NCI-H345 treated with DMSO at 0.1 percent for 48 hours (cell line): ENCODE measurements around the gene CD22.
"Not testable (repeated sequence)": the region's sequence is repeated elsewhere in the genome, so short reads cannot be mapped to it uniquely, and the experiment has no call there.

ENCODE experiments used
- DNase-seq: peaks from one replicate; lab custom pipeline; 2025; ENCODE audit not compliant: unreplicated experiment; lab: John Stamatoyannopoulos, UW

Gene CD22

DNA sequence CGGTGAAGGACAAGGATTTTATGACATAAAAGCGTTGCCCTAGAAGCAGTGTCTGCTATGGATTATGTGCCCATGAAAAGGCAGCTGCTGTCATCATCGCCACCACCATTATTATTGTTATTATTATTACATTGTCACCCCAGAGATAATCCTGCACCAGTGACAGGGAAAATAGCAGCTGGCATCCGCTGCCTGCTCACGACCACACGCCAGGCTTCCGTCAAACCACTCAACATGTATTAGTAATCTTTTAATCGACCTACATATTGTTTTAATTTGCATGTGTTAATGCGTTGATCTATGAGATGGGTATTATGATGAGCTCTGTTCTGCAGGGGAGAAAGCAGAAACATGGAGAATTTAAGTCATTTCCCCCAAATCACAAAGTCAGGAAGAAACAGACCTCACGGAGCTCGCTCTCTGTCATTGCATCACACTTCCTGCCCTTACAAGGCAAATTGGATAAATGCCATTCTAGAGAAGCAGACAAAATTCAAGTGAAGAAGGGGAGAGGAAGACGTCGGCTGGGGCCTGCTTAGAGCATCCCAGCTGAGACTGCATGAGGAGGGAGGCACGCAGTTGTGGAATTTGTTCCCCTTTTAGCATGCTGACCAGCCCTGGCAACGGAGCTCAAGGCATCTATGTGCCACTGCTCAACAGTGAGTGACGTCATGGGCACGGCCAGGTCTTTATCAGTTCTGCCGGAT, 29.0 kb downstream of the CD22 start, which contains the start of gene FFAR3:
Gene FFAR3, plus strand, starts transcription at position 594 of the 707 bp plus-strand sequence. CDS start 431 bp downstream, outside the sequence.
- no peak for DNase-seq

DNA sequence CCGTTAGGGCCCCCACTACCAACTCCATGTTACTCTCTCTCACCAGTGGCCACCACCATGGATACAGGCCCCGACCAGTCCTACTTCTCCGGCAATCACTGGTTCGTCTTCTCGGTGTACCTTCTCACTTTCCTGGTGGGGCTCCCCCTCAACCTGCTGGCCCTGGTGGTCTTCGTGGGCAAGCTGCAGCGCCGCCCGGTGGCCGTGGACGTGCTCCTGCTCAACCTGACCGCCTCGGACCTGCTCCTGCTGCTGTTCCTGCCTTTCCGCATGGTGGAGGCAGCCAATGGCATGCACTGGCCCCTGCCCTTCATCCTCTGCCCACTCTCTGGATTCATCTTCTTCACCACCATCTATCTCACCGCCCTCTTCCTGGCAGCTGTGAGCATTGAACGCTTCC, 29.8 kb downstream of the CD22 start:
- not testable (repeated sequence) for DNase-seq

DNA sequence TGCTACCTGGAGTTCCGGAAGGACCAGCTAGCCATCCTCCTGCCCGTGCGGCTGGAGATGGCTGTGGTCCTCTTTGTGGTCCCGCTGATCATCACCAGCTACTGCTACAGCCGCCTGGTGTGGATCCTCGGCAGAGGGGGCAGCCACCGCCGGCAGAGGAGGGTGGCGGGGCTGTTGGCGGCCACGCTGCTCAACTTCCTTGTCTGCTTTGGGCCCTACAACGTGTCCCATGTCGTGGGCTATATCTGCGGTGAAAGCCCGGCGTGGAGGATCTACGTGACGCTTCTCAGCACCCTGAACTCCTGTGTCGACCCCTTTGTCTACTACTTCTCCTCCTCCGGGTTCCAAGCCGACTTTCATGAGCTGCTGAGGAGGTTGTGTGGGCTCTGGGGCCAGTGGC, 30.4 kb downstream of the CD22 start:
- not testable (repeated sequence) for DNase-seq

DNA sequence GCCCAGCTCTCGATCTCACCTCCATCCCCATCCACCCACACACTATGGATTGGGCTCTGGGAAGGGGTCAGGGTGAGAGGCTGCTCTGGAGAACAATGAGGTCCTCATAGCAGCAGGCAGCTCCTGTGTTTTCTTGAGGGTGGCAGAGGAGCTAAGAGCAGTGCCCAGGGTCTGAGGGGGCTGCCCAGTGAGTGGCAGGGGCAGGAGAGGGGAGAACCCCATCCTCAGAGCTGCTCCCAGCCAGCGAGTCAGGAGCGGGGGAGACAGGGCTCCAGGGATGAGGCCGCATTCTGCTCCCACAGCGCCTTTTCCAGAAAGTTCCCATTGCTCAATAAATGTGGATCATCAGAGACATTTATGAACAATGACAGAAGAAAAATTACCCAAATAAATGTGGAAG, 31.1 kb downstream of the CD22 start:
- DNase-seq = not testable (repeated sequence)

DNA sequence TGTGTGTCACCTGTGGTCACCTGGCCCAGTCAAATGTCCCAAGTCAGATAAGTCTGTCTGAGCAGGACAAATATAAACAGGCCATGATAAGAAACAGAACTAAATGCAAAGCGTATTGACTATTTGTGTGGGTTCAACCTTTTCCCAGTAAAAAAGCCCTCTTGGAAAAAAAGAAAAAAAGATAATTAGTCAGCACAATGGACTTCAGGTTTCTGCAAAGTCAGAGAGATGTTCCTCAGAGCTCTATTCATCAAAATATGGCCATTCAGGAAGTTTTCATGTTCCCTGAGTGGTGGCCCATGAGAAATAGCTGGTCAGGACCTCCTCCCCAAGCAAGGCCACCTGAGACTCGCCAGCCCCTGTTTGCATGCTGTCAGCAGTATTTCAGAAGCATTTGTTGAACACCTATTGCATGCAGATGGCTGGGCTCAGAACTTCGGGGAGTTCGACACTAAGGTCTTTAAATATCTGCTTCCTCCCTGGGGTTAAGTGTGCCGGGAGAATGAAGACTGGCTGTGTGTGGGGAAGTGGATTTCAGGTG, 32.0 kb downstream of the CD22 start:
- no peak for DNase-seq

DNA sequence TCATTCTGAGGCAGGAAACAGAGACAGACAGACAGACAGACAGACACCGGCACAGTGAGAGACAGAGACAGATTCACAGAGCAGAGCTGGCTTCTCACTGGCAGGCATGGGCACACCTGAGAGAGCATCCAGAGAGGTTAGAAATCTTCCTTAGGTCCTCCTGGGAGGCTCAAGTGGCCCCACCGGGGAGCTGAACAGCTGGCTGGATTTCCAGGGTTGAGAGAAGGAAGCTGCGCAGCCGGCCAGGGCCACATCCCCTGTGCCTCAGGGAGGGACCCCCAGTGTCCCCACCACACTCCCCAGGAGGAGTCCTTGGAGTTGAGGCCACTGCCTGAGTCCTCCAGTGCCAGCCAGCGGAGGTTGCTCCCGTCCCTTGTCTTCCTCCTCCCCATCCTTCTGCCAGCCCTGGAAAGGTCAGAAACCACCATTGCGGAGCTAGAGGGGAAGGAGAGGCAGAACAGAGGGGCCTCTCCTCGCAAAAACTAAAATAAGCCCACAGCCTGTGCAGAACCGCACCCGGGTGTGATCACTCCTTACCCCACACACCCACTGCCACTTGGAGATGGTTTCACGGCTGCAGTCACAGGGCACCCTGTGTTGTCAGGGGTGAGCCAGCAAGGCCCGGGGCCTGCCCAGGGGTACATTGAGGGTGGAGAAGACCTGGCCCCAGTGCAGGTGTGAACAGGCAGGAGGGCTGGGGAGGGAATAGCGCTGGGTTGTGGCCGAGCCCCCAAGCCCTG, 33.4 kb downstream of the CD22 start:
- no peak for DNase-seq

DNA sequence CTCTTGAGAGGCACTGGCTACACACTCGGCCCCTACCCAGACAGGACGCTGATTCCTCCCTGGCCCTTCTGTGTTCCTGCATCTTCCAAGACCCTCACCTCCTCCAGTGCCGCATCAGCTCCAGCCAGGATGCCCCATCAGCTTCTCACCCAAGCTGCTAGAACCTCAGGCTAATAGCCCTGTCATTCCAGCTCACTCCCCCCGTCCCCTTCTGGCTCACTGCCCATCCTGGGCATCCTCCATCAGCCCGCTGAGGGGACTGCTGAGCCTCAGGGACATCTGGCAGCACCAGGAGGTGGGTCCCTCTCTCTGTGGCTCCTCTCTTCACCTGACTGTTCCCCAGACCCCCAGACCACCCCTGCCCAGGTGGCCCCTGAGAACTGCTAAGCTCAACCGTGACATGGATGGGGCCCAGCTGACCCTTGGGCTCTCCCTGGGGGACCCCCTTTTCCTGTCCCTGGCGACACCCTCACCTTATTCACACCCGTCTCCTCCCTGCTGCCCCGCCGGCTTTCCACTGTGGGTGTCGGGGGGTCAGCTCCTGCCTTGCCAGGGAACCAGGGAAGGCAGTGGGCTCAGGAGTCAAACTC, 34.1 kb downstream of the CD22 start:
- no peak for DNase-seq

DNA sequence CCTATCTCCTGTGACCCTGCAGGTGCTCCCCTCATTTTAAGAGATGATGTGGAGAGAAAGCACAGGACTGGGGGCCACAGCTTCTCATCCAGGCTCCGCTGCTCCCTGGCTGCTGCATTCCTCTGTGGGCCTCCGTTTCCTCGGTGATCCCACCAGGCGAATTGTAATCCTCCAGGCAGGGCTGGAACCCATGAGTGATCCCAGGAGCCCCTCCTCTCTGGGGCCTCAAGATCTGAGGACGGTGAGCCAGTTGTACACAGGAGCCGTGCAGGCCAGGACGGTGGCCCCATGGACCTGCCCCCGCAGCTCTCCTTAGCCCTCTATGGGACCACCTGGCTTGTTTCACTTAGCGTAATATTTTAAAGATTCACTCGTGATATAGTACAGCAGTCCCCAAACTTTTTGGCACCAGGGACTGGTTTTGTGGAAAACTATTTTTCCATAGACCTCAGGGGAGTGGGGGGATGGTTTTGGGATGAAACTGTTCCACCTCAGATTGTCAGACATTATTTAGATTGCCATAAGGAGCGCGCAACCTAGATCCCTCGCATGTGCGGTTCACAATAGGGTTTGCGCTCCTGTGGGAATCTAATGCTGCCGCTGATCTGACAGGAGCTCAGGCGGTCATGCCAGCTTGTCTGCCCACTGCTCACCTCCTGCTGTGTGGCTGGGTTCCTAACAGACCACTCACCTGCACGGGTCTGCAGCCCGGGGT, 34.9 kb downstream of the CD22 start:
- DNase-seq = no peak

DNA sequence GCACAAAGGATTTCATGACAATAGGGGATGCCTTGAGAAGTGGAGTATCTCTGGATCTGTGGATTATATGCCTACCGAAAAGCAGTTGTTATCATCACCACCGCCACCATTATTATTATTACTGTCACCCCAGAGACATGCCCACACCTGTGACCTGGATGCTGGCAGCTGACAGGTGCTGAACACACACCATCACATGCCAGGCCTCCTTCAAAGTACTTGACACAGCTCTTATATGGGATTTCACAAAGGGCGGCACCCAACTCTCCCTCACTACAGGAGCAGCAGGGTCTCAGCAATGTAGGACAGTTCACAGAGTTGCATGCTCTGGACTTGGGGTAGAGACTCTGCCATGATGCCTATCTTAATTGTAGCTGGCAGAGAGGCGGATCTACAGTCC, 36.3 kb downstream of the CD22 start:
- peak; percentile 62 for DNase-seq

DNA sequence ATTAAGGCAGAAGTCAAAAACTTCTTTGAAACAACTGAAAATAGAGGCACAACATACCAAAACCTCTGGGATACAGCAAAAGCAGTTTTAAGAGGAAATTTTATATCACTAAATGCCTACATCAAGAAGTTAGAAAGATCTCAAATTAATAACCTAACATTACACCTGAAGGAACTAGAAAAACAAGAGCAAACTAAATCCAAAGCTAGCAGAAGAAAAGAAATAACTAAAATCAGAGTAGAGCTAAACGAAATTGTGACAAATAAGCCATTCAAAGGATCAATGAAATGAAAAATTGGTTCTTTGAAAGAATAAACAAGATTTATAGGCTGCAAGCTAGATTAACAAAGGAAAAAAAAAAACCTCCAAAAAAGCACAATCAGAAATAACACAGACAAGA, 39.4 kb downstream of the CD22 start:
- DNase-seq = no peak

DNA sequence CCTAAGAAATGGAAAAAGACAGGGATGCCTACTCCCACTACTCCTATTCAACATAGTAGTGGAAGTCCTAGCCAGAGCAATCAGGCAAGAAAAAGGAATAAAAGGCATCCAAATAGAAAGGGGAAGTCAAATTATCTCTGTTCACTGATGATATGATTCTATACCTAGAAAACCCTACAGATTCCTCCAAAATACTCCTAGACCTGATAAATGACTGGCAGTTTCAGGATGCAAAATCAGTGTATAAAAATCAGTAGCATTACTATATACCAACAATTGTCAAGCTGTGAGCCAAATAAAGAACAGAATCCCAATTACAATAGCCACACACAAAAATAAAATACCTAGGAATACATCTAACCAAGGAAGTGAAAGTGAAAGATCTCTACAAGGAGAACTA, 40.5 kb downstream of the CD22 start:
- DNase-seq = no peak

DNA sequence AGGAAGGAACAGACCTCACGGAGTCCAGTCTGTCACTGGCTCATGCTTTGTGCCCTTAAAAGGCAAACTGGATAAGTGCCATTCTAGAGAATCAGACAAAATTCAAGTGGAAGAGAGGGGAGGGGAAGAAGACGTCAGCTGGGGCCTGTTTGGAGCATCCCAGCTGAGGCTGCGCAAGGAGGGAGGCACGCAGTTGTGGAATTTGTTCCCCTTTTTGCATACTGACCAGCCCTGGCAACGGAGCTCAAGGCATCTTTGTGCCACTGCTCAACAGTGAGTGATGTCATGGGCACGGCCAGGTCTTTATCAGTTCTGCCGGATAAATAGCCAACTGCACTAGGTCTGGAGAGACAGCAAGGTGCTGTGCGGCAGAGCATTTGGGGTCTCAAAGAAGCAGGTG, 41.7 kb downstream of the CD22 start, which contains the start of gene GPR42:
Gene GPR42, plus strand, starts transcription at position 347 of the 400 bp plus-strand sequence. CDS start 292 bp downstream, outside the sequence.
- DNase-seq = no peak

DNA sequence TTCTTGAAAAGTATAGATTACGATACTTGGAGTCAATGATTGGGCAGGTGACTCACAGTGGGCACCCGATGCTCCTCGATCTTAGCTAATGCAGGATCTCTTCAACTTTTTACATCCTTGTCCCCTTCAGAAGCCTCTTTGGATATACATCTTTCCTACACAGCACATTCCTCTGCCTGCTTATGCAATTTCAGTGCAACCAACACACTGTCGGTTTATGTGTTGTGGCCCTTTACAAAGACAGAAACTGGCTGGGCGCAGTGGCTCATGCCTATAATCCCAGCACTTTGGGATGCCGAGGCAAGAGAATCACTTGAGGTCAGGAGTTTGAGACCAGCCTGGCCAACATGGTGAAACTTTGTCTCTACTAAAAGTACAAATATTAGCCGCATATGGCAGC, 44.5 kb downstream of the CD22 start:
- no peak for DNase-seq

DNA sequence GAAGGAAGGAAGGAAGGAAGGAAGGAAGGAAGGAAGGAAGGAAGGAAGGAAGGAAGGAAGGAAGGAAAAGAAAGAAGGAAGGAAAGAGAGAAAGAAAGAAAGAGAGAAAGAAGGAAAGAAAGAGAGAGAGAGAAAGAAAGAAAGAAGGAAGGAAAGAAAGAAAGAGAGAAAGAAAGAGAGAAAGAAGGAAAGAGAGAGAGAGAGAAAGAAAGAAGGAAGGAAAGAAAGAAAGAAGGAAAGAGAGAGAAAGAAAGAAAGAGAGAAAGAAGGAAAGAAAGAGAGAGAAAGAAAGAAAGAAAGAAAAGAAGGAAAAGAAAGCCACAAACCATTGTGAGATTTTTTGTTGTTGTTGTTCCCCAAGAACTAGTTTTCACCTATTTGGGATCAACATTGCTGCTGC, 45.0 kb downstream of the CD22 start:
- DNase-seq = not testable (repeated sequence)

DNA sequence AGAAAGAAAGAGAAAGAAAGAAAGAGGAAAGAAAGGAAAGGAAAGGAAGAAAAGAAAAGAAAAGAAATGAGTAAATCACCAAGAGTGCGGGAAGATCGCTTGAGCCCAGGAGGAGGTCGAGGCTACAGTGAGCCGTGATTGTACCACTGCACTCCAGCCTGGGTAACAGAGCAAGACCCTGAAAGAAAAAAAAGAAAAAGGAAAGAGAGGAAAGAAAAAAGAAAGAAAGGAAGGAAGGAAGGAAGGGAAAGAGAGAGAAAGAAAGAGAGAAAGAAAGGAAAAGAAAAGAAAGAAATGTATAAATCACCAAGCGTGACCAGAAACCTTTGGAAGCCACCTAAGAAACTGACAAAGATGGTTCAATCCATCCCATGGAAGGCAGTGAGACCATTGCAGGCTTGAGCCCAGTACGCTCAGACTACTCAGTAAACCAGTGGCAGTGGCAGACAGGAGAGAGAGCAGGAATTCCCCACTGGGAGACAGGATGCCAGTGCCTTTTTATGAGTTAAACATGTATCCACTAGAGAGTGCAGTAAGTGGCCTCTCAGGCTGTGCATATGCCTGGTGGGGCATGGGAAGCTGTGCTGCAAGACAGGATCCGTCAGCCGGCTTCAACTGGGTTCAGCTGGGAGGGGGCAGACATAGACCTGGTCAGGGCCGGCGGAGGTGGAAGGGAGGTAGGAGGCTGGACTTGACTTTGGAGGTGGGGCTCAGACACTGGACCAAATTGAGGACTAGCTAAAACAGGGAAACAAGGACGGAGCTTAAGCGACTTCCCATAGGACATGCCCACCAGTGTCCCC, 46.7 kb downstream of the CD22 start:
- peak; percentile 46 for DNase-seq

DNA sequence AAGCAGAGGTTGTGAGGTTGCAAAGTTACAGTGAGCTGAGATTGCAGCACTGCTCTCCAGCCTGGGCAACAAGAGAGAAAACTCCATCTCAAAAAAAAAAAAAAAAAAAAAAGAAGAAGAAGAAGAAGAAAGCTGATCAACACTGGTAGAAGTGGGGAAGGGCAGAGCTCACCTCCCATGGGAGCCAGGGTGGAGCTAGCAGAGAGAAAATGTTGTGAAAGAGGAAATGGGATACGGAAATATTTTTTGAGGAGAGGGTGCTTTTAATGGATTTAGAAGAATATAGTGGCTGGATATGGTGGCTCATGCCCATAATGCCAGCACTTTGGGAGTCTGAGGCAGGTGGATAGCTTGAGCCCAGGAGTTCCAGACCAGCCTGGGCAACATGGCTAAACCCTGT, 48.7 kb downstream of the CD22 start:
- no peak for DNase-seq

DNA sequence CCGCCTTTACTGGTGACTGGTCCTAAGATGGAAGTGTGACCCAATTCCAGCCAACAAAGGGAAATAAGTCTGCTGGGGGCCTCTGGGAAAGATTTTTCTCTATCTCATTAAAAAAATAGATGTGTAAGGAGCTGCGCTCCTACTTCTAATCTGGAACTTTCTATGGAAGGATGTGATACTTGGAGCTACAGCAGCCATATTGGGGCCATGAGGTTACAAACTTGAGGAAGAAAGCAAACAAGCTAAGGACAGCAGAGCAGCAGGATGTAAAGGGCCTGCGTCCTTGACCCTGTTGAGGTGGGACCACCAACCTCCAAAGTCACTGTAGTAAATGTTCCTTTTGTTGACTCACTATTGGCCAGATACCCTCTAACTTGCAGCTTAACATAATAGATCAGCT, 49.4 kb downstream of the CD22 start:
- no peak for DNase-seq

DNA sequence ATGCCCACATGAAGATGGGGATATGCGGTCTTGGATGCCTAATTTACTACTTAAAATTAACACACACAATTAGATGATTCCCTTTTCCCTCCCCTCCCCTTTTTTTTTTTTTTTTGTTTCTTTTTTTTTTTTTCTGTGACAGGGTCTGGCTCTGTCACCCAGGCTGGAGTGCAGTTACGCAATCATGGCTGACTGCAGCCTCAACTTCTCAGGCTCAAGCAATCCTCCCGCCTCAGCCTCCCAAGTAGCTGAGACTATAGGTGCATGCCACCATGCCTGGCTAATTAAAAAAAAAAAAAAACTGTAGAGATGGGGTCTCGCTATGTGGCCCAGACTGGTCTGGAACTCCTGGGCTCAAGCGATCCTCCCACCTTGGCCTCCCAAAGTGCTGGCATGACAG, 50.6 kb downstream of the CD22 start:
- DNase-seq = not testable (repeated sequence)

DNA sequence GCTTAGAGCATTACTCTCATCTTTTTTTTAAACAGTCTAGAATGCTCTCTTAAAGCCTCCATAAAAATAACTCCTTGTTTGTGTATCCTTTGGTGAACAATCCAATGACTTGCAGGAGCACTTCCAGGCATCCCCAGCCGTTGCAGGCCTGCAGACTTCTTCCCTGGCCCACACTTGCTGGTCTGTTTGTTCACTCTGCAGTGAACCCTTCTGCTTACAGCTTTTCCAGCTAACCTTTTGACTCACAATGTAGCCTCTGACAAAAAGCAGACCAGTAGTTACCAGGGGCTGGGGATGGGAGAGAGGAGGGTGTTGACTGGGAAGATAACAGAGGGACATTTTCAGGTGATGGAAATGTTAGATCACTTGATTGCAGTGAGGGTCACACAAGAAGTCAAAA, 51.0 kb downstream of the CD22 start:
- DNase-seq = no peak

DNA sequence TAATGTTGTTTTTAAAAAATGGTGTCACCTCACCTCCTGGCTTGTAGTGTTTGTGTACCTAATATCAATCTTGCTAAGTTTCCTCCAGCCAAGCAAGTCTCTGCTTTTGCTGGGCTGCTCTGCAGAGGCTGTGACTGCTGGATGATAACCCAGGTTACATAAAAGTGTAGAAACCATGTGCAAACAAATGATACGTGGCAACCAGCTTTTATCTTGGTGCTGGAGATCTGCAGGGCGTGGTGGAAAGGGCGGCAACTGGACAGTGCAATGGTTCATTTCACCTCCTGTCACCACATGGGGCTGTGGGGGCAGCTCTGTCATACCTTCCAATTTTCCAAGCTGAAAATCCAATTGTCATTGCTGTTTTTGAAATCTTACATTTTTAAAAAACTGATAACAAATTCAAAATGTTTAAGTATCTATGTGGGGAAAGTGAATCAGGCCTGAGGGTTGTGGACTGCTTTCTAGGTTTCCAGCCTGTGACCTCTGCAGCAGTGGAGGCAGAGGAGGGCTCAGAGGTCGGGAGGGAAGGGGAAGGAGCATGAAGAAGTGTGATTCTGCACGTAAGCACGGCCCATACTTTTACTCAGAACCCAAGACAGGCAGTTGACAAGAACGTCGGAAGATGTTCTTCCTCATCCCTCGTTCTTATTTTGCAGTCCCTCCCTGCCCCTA, 51.6 kb downstream of the CD22 start:
- no peak for DNase-seq
